Renal pelvis (tissue), 4 donors: ENCODE measurements around the gene P2RY6. TPM values are rescaled to one million over a fixed set of nuclear protein-coding genes. Genes with fewer than 3 reads are reported as not detected.

Experiments
- DNase-seq: peaks from one replicate; pipeline ENCODE4 v3.0.0-alpha.2; 2013
- polyA plus RNA-seq, 3 donors: library from polyadenylated mRNA; unstranded; fragments of 120-200 nt; gene quantifications; one replicate each; pipeline ENCODE4 v1.2.1, GENCODE V29; 2013; ENCODE audit not compliant: insufficient read length in 3 of 3

Gene P2RY6
- polyA plus RNA-seq, 3 donors = 1.2 to 2.0 (median 1.9) TPM

- no peak for DNase-seq
Observed at GRCh38 chr11:73274722-73275380, 2.7 kb downstream of the P2RY6 start.

GRCh38 chr11:73275381-73275750 lies 3.2 kb downstream of the P2RY6 start:
- no peak for DNase-seq

GRCh38 chr11:73277467-73277866 lies 5.3 kb downstream of the P2RY6 start:
- no peak for DNase-seq

- no peak for DNase-seq
Observed at GRCh38 chr11:73280626-73281025, 8.5 kb downstream of the P2RY6 start.

GRCh38 chr11:73281201-73281741 lies 9.1 kb downstream of the P2RY6 start:
- no peak for DNase-seq

GRCh38 chr11:73281796-73282660 lies 9.9 kb downstream of the P2RY6 start:
- no peak for DNase-seq

- no peak for DNase-seq
Observed at GRCh38 chr11:73283276-73284000, 11.3 kb downstream of the P2RY6 start.

- no peak for DNase-seq
Observed at GRCh38 chr11:73284106-73284505, 12.0 kb downstream of the P2RY6 start.

- DNase-seq = no peak
Observed at GRCh38 chr11:73285721-73286120, 13.6 kb downstream of the P2RY6 start.

GRCh38 chr11:73286240-73286810 lies 14.2 kb downstream of the P2RY6 start:
- no peak for DNase-seq

- no peak for DNase-seq
Observed at GRCh38 chr11:73287400-73288101, 15.4 kb downstream of the P2RY6 start.

- no peak for DNase-seq
Observed at GRCh38 chr11:73288192-73288872, 16.2 kb downstream of the P2RY6 start.

- peak; percentile 62 for DNase-seq
Observed at GRCh38 chr11:73288873-73289707, 17.0 kb downstream of the P2RY6 start.

GRCh38 chr11:73290536-73290935 lies 18.4 kb downstream of the P2RY6 start:
- DNase-seq = no peak

GRCh38 chr11:73291196-73291595 lies 19.1 kb downstream of the P2RY6 start:
- DNase-seq = no peak

- no peak for DNase-seq
Observed at GRCh38 chr11:73291781-73292524, 19.8 kb downstream of the P2RY6 start.

GRCh38 chr11:73292525-73292894 lies 20.4 kb downstream of the P2RY6 start:
- DNase-seq = no peak

GRCh38 chr11:73293356-73293936 lies 21.3 kb downstream of the P2RY6 start:
- DNase-seq = no peak

GRCh38 chr11:73294604-73295003 lies 22.5 kb downstream of the P2RY6 start:
- DNase-seq = no peak
